Measurements from ENCODE around the gene POLE. TPM values are rescaled to one million over a fixed set of nuclear protein-coding genes. Genes with fewer than 3 reads are reported as not detected.
A peak's percentile ranks its signal among the peaks of the same experiment; 100 is the strongest.

The POLE gene
- total RNA-seq, 4 donors from 2014 or later: 15.8 to 60.8 (median 27.1) TPM

GRCh38 chr12:132731574-132731973 is 44.4 kb upstream of the POLE start:
- no peak for TF ChIP-seq CTCF (IDR thresholded peaks at IDR 0.05)
- DNase-seq (ENCODE audit: low spot score) (no peak), ATAC-seq (ENCODE audit: low FRiP score) (no peak)

GRCh38 chr12:132730353-132730752 is 43.2 kb upstream of the POLE start:
- TF ChIP-seq CTCF (IDR thresholded peaks at IDR 0.05): no peak
- ATAC-seq (ENCODE audit: low FRiP score) (no peak), DNase-seq (ENCODE audit: low spot score) (no peak)

- TF ChIP-seq CTCF (IDR thresholded peaks at IDR 0.05): no peak
- ATAC-seq (ENCODE audit: low FRiP score) (no peak), DNase-seq (ENCODE audit: low spot score) (no peak)
Measured at GRCh38 chr12:132729541-132730320, 42.6 kb upstream of the POLE start.

- ATAC-seq (ENCODE audit: low FRiP score): no peak
- TF ChIP-seq CTCF (IDR thresholded peaks at IDR 0.05): no peak
- DNase-seq (ENCODE audit: low spot score): no peak
Measured at GRCh38 chr12:132728502-132728901, 41.4 kb upstream of the POLE start.

GRCh38 chr12:132727091-132727794 is 40.1 kb upstream of the POLE start:
- DNase-seq (ENCODE audit: low spot score) (no peak), ATAC-seq (ENCODE audit: low FRiP score) (peak; percentile 22)
- no peak for TF ChIP-seq CTCF (IDR thresholded peaks at IDR 0.05)

- ATAC-seq (ENCODE audit: low FRiP score) (no peak), DNase-seq (ENCODE audit: low spot score) (no peak)
- no peak for TF ChIP-seq CTCF (IDR thresholded peaks at IDR 0.05)
Measured at GRCh38 chr12:132726386-132726785, 39.2 kb upstream of the POLE start.

Data from omental fat pad (tissue), 4 donors.